Activated gamma-delta T cell treated with anti-CD3 and anti-CD28 coated beads, Interleukin-2, amount 50 U/mL, for 16 hours (primary cell): ENCODE data around the gene ILDR2.

Source experiments
- DNase-seq: peaks from one replicate; pipeline ENCODE4 v3.0.0-alpha.2; 2020; ENCODE audit warnings: low read depth

ILDR2 gene

GRCh38 chr1:166969074-166969677, 6.2 kb downstream of the ILDR2 start:
- DNase-seq: no peak

- DNase-seq: no peak
Measured at GRCh38 chr1:166960858-166961474, 14.4 kb downstream of the ILDR2 start.

GRCh38 chr1:166956872-166957271, 18.5 kb downstream of the ILDR2 start:
- DNase-seq: no peak

GRCh38 chr1:166956057-166956850, 19.1 kb downstream of the ILDR2 start:
- no peak for DNase-seq

GRCh38 chr1:166953491-166953890, 21.8 kb downstream of the ILDR2 start:
- no peak for DNase-seq

GRCh38 chr1:166952002-166952746, 23.2 kb downstream of the ILDR2 start:
- no peak for DNase-seq

GRCh38 chr1:166951050-166951449, 24.3 kb downstream of the ILDR2 start:
- no peak for DNase-seq

GRCh38 chr1:166950156-166950555, 25.2 kb downstream of the ILDR2 start:
- DNase-seq: no peak

GRCh38 chr1:166948856-166949350, 26.4 kb downstream of the ILDR2 start:
- no peak for DNase-seq

GRCh38 chr1:166947398-166948043, 27.8 kb downstream of the ILDR2 start:
- no peak for DNase-seq

GRCh38 chr1:166944186-166944967, 31.0 kb downstream of the ILDR2 start:
- DNase-seq: no peak

GRCh38 chr1:166939741-166940375, 35.5 kb downstream of the ILDR2 start:
- no peak for DNase-seq

- DNase-seq: no peak
Measured at GRCh38 chr1:166937962-166938361, 37.4 kb downstream of the ILDR2 start.

- DNase-seq: no peak
Measured at GRCh38 chr1:166937329-166937728, 38.0 kb downstream of the ILDR2 start.

GRCh38 chr1:166933633-166934032, 41.7 kb downstream of the ILDR2 start:
- no peak for DNase-seq

- DNase-seq: no peak
Measured at GRCh38 chr1:166933140-166933539, 42.2 kb downstream of the ILDR2 start.

GRCh38 chr1:166929911-166930310, 45.4 kb downstream of the ILDR2 start:
- DNase-seq: no peak

- no peak for DNase-seq
Measured at GRCh38 chr1:166927701-166928100, 47.6 kb downstream of the ILDR2 start.

GRCh38 chr1:166925810-166926478, 49.4 kb downstream of the ILDR2 start:
- no peak for DNase-seq
